GM12874 (cell line): ENCODE results near the gene WDR64.

Experiments
- TF ChIP-seq, protein P1 (sequence below): IDR thresholded peaks from 2 replicates; pipeline ENCODE4 v1.5.1; 2011; ENCODE audit warnings: low read depth, mild to moderate bottlenecking, control low read depth, low read length, moderate library complexity; ENCODE audit not compliant: insufficient read depth

Gene WDR64

DNA sequence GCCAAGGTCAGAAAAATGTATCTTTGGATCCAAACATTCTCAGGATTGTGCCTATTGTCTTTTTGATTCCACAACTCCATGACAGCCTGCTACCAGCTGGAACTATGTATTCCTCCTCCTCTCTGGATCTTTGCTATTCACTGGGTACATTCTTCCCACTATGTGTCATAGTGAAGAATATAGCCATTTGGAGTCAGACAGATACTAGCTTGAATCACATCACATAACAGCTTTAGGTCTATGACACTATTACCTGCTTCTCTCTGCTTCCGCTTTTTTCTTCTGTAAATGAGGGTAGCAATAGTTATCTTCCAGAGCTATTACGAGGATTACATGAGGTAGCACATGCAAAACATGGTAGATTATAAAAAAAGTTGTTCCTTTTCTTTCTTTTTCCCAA, 190.5 kb downstream of the WDR64 start:
- TF ChIP-seq, protein P1, sequence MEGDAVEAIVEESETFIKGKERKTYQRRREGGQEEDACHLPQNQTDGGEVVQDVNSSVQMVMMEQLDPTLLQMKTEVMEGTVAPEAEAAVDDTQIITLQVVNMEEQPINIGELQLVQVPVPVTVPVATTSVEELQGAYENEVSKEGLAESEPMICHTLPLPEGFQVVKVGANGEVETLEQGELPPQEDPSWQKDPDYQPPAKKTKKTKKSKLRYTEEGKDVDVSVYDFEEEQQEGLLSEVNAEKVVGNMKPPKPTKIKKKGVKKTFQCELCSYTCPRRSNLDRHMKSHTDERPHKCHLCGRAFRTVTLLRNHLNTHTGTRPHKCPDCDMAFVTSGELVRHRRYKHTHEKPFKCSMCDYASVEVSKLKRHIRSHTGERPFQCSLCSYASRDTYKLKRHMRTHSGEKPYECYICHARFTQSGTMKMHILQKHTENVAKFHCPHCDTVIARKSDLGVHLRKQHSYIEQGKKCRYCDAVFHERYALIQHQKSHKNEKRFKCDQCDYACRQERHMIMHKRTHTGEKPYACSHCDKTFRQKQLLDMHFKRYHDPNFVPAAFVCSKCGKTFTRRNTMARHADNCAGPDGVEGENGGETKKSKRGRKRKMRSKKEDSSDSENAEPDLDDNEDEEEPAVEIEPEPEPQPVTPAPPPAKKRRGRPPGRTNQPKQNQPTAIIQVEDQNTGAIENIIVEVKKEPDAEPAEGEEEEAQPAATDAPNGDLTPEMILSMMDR = no peak

DNA sequence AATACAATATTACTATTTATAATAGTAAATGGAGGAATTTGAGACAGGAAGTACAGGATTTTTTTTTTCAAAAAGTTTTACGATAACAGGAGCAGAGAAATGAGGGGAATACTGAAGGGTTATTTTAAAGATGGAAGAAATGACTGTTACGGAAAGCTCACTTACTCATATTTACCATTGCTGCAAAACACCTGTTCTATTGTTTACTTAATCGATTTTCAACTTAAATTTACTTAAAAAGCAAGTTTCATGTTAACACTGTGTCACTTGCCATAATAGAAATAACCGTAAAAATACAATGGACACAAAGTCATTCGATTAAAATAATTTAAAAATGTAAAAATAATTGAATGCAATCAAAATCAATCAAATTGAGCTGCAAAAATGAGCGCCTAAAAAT, 192.5 kb downstream of the WDR64 start:
- TF ChIP-seq, protein P1 = no peak

DNA sequence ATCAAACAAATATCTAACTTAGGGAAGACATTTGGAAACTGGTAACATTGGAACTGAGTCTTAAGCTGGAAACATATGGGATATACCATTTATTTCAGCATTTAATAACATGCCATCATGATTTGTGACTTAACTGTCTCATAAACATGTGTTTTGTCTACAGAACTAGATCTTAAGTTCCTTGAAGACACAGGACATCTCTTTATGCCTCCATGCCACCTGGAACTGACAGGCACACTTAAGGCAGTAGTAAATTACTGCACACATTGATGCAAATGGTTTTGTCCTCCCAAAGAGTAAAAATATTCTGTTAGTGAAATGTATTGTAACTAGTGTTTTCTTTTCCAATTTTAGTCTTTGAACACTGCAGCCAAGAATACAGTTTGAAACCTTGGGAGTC, 194.3 kb downstream of the WDR64 start:
- TF ChIP-seq, protein P1 = no peak

DNA sequence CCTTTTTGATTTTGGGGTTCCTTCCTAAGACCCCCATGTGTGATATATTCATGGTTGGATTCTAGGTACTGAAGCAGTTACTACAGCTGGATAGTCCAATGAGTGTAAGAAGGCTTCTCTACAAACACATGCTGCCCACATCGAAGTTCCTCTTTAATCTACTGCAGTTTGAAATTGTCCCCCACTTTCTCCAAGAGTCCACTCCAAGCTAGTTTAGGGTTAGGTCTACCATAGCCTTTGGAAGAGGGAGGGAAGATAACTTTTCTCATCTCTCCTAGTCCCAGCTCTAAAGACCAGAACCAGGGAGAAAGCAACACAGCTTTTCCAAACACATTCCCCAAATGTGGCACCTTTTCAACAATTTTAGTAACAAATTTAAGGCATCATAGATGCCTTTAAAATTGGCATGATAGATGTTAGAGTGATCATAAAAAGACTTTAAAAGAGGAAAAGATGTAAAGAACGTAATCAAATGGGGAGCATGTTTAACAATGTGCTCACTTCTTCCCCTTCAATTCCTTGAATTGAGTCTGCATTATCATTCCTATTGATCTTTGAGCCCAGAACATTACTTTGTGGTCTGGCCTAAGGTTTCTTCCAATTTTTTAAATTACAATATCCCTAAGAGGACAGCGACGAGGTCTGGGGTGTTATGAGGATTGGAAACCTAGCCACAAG, 194.9 kb downstream of the WDR64 start:
- TF ChIP-seq, protein P1 = no peak

DNA sequence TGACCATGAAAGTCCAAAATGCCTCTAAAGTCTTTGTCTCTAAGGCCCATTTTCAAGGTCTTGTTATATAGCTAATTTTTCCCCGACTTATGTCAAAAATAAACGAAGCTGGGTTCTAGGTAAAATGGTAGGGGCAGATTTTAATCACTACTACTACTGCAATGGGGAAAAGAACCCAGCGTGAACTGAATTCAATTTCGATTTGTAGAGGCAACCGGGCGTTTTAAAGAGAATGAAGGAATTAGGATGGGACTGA, 195.4 kb downstream of the WDR64 start:
- TF ChIP-seq, protein P1 = no peak

DNA sequence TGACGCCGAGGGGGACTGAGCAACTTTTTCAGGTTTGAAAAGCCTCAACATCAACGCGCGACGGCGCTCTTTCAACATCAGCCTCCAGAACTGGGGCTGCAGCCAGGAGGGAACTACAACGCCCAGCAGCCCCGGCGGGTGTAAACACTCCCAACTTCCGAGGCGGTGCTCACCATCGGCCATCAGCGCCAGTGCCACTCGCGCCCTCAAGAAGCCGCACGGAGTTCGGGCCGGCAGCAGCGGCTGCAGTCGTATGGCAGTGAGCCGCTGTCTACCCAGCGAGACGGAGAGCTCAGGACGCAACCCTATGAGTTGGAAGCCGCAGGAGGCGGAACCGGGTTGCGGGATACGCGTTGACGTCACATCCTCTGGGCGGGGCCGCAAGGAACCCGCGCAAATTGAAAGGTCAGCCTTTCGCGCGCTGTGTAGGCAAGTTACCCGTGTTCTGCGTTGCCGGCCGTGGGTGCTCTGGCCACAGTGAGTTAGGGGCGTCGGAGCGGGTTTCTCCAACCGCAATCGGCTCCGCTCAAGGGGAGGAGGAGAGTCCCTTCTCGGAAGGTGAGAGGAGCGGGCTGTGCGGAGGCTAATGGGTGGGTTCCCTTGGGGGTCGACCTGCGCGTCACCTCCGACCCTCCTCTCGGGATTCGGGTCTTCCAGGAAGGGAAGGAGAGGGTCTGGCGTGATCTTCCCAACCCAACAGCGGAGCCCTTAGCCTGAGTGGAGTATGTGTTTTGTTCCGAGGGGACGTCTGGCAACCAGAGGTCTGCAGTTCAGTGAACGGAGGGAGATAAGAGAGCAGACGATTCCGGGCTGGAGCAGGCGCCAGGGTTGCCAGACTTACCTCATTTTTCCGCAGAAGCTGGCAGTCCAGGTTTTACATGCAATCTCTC, 196.0 kb downstream of the WDR64 start, which contains the start of gene EXO1:
Gene EXO1 (plus strand): TSS at position 409 of the 890 bp plus-strand sequence. CDS start 2,222 bp downstream, outside the sequence.
- TF ChIP-seq, protein P1 = peak; percentile 71

DNA sequence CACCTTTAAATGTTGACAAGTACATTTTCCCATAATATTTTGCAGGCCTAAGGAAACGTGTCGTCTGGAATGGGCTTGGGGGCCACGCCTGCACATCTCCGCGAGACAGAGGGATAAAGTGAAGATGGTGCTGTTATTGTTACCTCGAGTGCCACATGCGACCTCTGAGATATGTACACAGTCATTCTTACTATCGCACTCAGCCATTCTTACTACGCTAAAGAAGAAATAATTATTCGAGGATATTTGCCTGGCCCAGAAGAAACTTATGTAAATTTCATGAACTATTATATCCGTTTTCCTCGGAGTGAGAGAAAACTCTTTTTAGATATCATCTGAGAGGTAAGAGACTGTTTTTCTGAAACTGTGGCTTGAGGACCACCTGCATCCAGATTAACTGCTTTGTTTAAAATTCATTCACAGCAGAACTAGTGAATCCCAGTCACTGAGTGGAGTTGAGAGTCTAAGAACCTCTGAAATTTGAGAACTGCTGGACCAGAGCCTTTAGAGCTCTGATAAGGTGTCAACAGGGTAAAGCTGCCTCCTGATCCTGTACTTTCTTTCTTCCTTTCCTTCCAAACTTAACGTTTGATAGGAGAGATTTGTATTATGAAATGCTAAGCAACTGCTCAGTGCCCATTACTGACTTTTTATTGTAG, 196.7 kb downstream of the WDR64 start:
- TF ChIP-seq, protein P1 = no peak
